WTC11 (cell line): ENCODE measurements around the gene TST. TPM values are rescaled to one million over a fixed set of nuclear protein-coding genes. Genes with fewer than 3 reads are reported as not detected.

Source experiments
- ATAC-seq: fragments of 200-7000 bp; cut with Tn5 transposase; 2 replicates; pipeline ENCODE4 v1.10.0; 2021; ENCODE audit warnings: mild to moderate bottlenecking, moderate library complexity
- CTCF ChIA-PET: fragments of 300-600 bp; sonication (Branson Sonifier 250); formaldehyde crosslinking; loops from one replicate; lab custom pipeline; 2021; ENCODE audit warnings: antibody characterized with exemption; lab: Charles Lee
- POLR2A ChIA-PET: fragments of 350-600 bp; sonication (Branson Sonifier 250); formaldehyde crosslinking; loops from one replicate; lab custom pipeline; 2021; ENCODE audit warnings: antibody characterized with exemption; lab: Charles Lee
- DNase-seq: peaks from one replicate; pipeline ENCODE4 v3.0.0; 2021; ENCODE audit warnings: low spot score
- H3K27ac Mint-ChIP-seq: 2 replicates; pipeline ENCODE4 v1.8.0; 2021; ENCODE audit warnings: mixed read lengths
- H3K27me3 Mint-ChIP-seq: 2 replicates; pipeline ENCODE4 v1.8.0; 2021; ENCODE audit warnings: low read depth, mild to moderate bottlenecking, moderate library complexity, mixed read lengths
- H3K36me3 Mint-ChIP-seq: 2 replicates; pipeline ENCODE4 v1.8.0; 2021; ENCODE audit warnings: mixed read lengths
- H3K4me1 Mint-ChIP-seq: 2 replicates; pipeline ENCODE4 v1.8.0; 2022; ENCODE audit warnings: mixed read lengths
- H3K4me3 Mint-ChIP-seq: 2 replicates; pipeline ENCODE4 v1.8.0; 2021; ENCODE audit warnings: mild to moderate bottlenecking, moderate library complexity, mixed read lengths
- H3K9me3 Mint-ChIP-seq: 2 replicates; pipeline ENCODE4 v1.8.0; 2021; ENCODE audit warnings: mixed read lengths
- ATF1 ChIP-seq: sonication (generic); formaldehyde crosslinking; IDR thresholded peaks from 2 replicates; pipeline ENCODE4 v1.8.1; 2023; ENCODE audit warnings: mild to moderate bottlenecking, moderate library complexity, missing genetic modification reagents
- ATF6 ChIP-seq: sonication (generic); formaldehyde crosslinking; IDR thresholded peaks from 2 replicates; pipeline ENCODE4 v1.8.1; 2023; ENCODE audit warnings: mild to moderate bottlenecking, missing genetic modification reagents
- E2F1 ChIP-seq: sonication (generic); formaldehyde crosslinking; IDR thresholded peaks from 2 replicates; pipeline ENCODE4 v1.8.0; 2022; ENCODE audit warnings: mild to moderate bottlenecking, missing genetic modification reagents
- ETV6 ChIP-seq: sonication (generic); formaldehyde crosslinking; IDR thresholded peaks from 2 replicates; pipeline ENCODE4 v1.8.1; 2022; ENCODE audit warnings: mild to moderate bottlenecking, missing genetic modification reagents
- FOXK1 ChIP-seq: sonication (generic); formaldehyde crosslinking; IDR thresholded peaks from 2 replicates; pipeline ENCODE4 v1.8.0; 2022; ENCODE audit warnings: mild to moderate bottlenecking, moderate library complexity, missing genetic modification reagents
- FOXP1 ChIP-seq: sonication (generic); formaldehyde crosslinking; IDR thresholded peaks from 2 replicates; pipeline ENCODE4 v1.8.0; 2022; ENCODE audit warnings: missing genetic modification reagents, mild to moderate bottlenecking, moderate library complexity, borderline replicate concordance
- IRF2 ChIP-seq: sonication (generic); formaldehyde crosslinking; IDR thresholded peaks from 2 replicates; pipeline ENCODE4 v1.8.0; 2022; ENCODE audit warnings: low read depth, missing genetic modification reagents, borderline replicate concordance
- NFYB ChIP-seq: sonication (generic); formaldehyde crosslinking; conservative IDR thresholded peaks from 2 replicates; pipeline ENCODE4 v1.8.0; 2022; ENCODE audit warnings: low read depth, missing genetic modification reagents
- NR2C2 ChIP-seq: sonication (generic); formaldehyde crosslinking; IDR thresholded peaks from 2 replicates; pipeline ENCODE4 v1.8.0; 2022; ENCODE audit warnings: mild to moderate bottlenecking, missing genetic modification reagents
- PRDM15 ChIP-seq: sonication (generic); formaldehyde crosslinking; IDR thresholded peaks from 2 replicates; pipeline ENCODE4 v1.8.0; 2022; ENCODE audit warnings: missing genetic modification reagents
- PREB ChIP-seq: sonication (generic); formaldehyde crosslinking; IDR thresholded peaks from 2 replicates; pipeline ENCODE4 v1.8.1; 2022; ENCODE audit warnings: mild to moderate bottlenecking, missing genetic modification reagents, moderate library complexity, borderline replicate concordance
- RORB ChIP-seq: fragments of 250-450 bp; sonication (Bioruptor Pico); IDR thresholded peaks from 2 replicates; pipeline ENCODE4 v1.9.0; 2021; ENCODE audit warnings: mild to moderate bottlenecking
- SMAD4 ChIP-seq: sonication (generic); formaldehyde crosslinking; IDR thresholded peaks from 2 replicates; pipeline ENCODE4 v1.8.0; 2022; ENCODE audit warnings: mild to moderate bottlenecking, missing genetic modification reagents
- TCF7 ChIP-seq: sonication (generic); formaldehyde crosslinking; IDR thresholded peaks from 2 replicates; pipeline ENCODE4 v1.8.0; 2022; ENCODE audit warnings: mild to moderate bottlenecking, low read depth, missing genetic modification reagents, moderate library complexity
- ZNF121 ChIP-seq: sonication (generic); formaldehyde crosslinking; IDR thresholded peaks from 2 replicates; pipeline ENCODE4 v1.8.0; 2023; ENCODE audit warnings: missing genetic modification reagents
- ZNF138 ChIP-seq: sonication (generic); formaldehyde crosslinking; conservative IDR thresholded peaks from 2 replicates; pipeline ENCODE4 v1.8.1; 2022; ENCODE audit warnings: mild to moderate bottlenecking, moderate library complexity, missing genetic modification reagents
- ZNF281 ChIP-seq: sonication (generic); formaldehyde crosslinking; IDR thresholded peaks from 2 replicates; pipeline ENCODE4 v1.8.0; 2023; ENCODE audit warnings: mild to moderate bottlenecking, missing genetic modification reagents
- ZNF317 ChIP-seq: sonication (generic); formaldehyde crosslinking; IDR thresholded peaks from 2 replicates; pipeline ENCODE4 v1.8.1; 2023; ENCODE audit warnings: low read depth, mild to moderate bottlenecking, moderate library complexity, missing genetic modification reagents, borderline replicate concordance
- ZNF416 ChIP-seq: fragments of 250-450 bp; sonication (Bioruptor Pico); IDR thresholded peaks from 2 replicates; pipeline ENCODE4 v1.9.0; 2021; ENCODE audit warnings: mild to moderate bottlenecking, inconsistent platforms
- ZNF532 ChIP-seq: fragments of 250-450 bp; sonication (Bioruptor Pico); IDR thresholded peaks from 2 replicates; pipeline ENCODE4 v1.9.0; 2021; ENCODE audit warnings: mild to moderate bottlenecking, borderline replicate concordance
- total RNA-seq: library from RNA; stranded (reverse); gene quantifications from 3 replicates; pipeline ENCODE4 v1.2.3, GENCODE V29; 2021

Gene TST
- total RNA-seq, 1 experiment from 2014 or later, result 24.4 TPM

GRCh38 chr22:37052386-37053309 is 33.4 kb upstream of the TST start:
- ChIA-PET CTCF (interaction anchor here (0.6 to 2.3 kb wide), 12 partner anchors 16 to 376 kb away, joined by 3 to 13 read pairs (median 4); partner anchors contain the start of gene TST), POLR2A (interaction anchor here (0.6 kb wide), 1 partner anchor 387 kb away, joined by 3 read pairs; no protein-coding TSS in a partner anchor)
- Mint-ChIP-seq H3K9me3 (no peaks in the 10 kb centered on the region), H3K4me1 (peaks cover 9% of the 10 kb centered on the region), H3K27ac (no peak overlapping the region), H3K27me3 (peaks cover 9% of the 10 kb centered on the region), H3K36me3 (peaks cover 7% of the 10 kb centered on the region), H3K4me3 (peak overlapping the region; percentile 67)
- no peak; the same call in 1 of the 2 replicates for ATAC-seq
- TF ChIP-seq ATF6 (CRISPR knock-in tag) (no peak), ZNF138 (CRISPR knock-in tag) (no peak), FOXK1 (CRISPR knock-in tag) (no peak), PRDM15 (CRISPR knock-in tag) (no peak), TCF7 (no peak), PREB (CRISPR knock-in tag) (no peak), RORB (CRISPR knock-in tag) (no peak), IRF2 (CRISPR knock-in tag) (no peak), ZNF281 (no peak), ZNF121 (CRISPR knock-in tag) (no peak), E2F1 (CRISPR knock-in tag) (no peak), ATF1 (no peak), ZNF317 (CRISPR knock-in tag) (no peak), ZNF416 (CRISPR knock-in tag) (no peak), FOXP1 (no peak), ETV6 (CRISPR knock-in tag) (no peak), ZNF532 (CRISPR knock-in tag) (no peak), NR2C2 (CRISPR knock-in tag) (no peak), SMAD4 (CRISPR knock-in tag) (no peak), NFYB (CRISPR knock-in tag) (no peak)
- DNase-seq, result no peak
